ENCODE data around the gene PTPN1. TPM values are rescaled to one million over a fixed set of nuclear protein-coding genes. Genes with fewer than 3 reads are reported as not detected.
"Not testable (repeated sequence)": the region's sequence is repeated elsewhere in the genome, so short reads cannot be mapped to it uniquely, and the experiment has no call there.

PTPN1 gene
- total RNA-seq, 1 donor from 2014 or later, result 15.9 TPM

DNA sequence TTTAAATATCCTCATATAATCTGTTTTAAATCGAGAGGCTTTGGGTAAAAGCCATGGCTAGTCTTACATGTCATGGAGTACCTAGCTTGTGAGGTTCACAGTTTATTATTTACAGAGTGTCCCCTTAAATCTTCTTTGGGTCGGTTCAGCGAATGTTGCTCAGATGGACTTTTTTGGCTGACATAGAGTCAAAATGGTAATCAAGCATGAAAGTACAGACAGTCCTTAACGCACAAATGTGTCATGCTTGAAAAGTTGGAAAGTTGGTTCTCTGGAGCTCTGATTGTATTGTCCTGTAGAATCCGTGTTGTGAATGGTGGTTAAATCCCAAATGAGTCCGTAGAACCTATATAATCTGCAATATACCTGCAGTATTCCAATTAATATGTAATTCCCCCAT lies 22.0 kb downstream of the PTPN1 start:
- no peak for DNase-seq

- no peak for DNase-seq
Observed at GRCh38 chr20:50533061-50533460, 22.9 kb downstream of the PTPN1 start.

DNA sequence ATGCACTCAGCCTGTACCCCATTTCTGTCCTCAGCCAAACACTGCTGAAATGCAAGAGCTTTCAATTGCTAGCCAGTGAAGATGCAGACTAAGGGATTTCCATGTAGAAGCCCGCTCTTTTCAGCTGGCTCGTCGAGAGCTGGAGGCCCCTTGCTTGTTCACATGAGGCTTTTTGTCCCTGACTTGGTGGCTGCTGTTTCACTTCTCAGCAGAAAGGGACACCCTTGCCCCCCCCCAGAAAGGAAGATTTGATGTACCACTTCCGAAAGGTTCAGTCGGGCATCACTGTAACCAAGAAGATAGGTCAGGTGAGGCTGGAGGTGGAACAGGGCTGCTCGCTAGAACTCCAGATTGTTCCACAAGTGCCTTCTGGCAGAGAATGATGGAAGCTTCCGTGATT lies 23.3 kb downstream of the PTPN1 start:
- no peak for DNase-seq

GRCh38 chr20:50534567-50534966 lies 24.4 kb downstream of the PTPN1 start:
- DNase-seq, result no peak

DNA sequence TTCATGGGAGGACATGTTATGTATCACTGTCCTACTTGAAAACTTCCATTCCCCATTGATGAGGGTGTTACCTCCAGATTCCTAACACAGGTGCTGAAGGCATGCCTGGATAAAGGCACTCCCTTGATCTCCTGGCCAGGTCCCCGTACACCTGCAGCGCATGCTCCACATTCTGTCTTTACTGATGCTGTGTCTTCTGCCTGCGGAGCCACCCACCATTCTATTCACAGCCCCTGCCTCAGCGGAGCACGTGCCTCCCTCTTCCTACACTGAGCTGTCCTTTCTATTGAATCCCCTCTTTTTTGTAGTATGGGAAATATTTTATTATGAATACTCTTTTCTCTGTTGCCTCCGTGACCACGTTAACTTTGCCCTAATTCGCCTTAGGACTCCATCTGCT lies 25.0 kb downstream of the PTPN1 start:
- no peak for DNase-seq

- DNase-seq, result no peak
Observed at GRCh38 chr20:50536333-50536732, 26.1 kb downstream of the PTPN1 start.

DNA sequence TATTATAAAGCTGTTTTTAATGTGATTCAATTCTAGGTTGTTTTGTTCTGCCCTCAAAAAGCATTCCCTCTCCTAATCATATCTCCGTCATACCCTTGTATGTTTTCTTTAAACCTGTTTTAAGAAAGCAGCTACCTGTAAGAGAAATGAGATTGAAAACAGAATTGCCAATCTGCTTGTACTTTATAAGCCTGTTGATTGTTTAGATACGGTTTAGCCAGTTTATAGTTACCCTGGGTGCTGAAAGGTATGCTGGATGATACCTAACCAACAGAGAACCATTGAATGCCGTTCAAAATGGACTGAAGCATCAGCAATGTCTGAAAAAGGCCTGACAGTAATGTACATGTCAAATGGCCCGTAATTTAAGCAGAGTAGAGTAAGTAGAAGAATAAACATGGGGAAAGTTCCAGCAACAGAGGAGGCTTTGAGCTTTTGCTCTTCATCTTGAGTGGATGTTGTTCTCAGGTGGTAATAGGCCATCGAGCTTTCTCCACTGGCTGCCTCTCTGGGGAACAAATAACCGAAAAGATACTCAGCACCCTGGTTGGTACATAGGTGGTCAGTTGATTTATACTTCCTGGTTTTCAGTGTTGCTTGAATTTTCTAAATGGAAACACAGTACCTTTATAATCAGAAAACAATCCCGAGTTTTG lies 27.5 kb downstream of the PTPN1 start:
- DNase-seq, result no peak

DNA sequence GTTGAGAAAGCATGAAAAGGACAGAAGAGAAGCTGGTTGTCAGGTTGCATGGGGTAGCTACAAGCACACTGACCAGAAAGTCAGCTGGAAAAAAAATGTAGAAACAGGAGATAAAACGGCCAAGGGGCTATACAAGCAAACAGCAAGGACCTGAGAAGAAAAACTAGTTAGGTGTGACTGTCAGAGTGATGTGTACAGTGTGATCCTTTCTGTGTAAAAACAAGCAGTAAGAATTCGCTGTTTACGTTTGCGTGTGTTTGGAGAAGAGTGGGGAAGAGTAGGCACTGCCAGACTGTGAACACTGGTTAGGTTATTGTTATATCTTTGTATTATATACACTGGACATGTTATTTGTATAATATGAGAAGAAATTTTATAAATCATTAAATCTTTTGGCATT lies 28.1 kb downstream of the PTPN1 start:
- DNase-seq, result no peak

DNA sequence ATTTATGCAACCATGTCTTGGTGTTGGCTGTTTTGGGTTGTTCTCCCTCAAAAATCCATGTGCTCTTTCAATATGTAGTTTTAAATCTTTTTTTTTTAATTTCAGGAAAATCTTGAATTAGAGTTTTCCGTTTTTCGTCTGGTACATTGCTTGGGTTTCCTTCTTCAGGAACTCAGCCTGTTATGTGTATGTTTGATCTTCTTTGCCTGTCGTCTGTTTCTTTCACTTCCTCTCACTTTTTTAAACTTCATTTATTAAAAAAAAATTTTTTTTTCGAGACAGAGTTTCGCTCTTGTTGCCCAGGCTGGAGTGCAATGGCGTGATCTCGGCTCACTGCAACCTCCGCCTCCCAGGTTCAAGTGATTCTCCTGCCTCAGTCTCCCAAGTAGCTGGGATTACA lies 29.6 kb downstream of the PTPN1 start:
- not testable (repeated sequence) for DNase-seq

DNA sequence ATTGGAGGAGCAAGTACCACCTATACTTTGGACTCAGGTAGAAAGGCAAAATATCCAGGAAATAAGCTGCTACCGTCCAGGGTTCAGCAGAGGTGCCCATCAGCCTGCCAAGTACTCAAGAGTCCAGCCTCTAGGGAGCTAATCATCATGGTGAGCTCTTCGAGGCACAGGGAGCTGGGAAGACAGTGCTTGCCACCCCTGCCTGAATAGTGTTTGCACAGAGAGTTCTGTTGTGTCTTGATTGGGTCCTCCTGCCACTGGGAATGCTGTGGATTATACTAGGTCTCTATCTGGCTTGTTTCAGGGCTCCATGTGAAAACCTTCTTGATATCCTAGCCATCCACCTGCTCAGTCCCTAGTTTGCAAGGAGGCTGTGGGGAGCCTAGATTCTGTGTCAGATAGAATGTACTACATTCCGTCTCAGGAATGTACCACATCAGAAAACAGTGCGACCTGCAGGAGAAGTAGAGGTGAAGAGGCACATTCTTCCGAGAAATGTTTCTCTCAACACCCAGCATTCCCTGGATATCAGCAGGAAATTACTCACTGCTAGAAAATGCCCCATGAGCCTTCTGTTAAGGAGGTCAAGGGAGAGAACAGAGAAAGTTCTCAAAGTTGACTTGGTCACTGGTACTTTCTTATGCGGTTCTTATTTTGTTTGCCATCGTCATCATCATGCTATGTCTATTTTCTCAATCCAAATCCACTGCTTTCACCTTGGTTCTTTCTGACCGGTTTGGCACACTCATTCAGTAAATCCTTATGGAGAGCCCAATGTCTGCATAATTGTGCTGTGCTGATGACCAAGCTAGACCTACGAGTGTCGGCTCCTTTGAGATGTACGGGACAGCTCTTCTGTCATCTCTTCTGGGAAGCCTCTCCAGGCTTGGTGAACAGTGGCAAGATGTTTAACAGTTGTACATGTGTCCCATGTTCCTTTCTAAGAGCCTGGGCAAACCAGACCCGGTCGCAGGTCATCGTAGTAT lies 30.7 kb downstream of the PTPN1 start:
- DNase-seq, result no peak

DNA sequence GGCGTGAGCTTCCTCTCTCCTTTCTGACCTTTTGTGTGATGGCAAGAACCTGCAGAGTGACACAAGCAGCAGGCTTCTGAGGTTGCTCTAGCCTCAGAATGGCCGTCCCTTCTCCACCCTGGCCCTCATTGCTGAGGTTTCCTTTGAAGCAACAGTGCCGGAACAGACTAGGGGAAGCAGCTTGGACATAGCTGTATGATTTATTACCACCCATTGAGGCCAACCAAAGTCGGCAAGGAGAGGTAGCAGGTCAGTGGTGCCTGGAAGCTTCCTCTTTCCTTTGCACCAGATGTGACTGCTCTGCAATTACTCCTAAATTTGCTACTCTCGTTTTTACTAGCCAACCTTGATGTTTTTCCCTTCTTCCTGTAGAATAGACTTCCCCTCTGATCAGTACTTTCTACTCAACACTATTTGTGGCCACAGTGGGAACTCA lies 31.4 kb downstream of the PTPN1 start:
- DNase-seq, result no peak

GRCh38 chr20:50543326-50543725 lies 33.1 kb downstream of the PTPN1 start:
- DNase-seq, result no peak

DNA sequence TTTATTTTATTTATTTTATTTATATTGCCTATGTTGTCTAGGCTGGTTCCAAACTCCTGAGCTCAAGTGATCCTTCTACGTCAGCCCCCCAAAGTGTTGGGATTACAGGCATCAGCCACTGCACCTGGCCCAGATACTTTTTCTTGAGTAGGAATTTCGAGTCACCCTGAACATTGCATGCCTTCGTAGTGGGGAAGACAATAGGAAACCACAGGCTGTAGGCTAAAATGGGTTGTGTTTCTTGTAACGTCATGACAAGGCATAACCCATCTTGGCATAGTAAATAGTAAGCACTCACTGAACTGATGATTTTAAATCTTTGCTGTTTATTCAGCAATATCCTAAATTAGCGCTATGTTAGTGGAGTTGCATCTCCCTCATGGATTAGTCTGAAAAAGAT lies 34.9 kb downstream of the PTPN1 start:
- no peak for DNase-seq

GRCh38 chr20:50546729-50547314 lies 36.6 kb downstream of the PTPN1 start:
- DNase-seq, result no peak

- DNase-seq, result no peak
Observed at GRCh38 chr20:50547964-50548363, 37.8 kb downstream of the PTPN1 start.

GRCh38 chr20:50548396-50548795 lies 38.2 kb downstream of the PTPN1 start:
- DNase-seq, result no peak

DNA sequence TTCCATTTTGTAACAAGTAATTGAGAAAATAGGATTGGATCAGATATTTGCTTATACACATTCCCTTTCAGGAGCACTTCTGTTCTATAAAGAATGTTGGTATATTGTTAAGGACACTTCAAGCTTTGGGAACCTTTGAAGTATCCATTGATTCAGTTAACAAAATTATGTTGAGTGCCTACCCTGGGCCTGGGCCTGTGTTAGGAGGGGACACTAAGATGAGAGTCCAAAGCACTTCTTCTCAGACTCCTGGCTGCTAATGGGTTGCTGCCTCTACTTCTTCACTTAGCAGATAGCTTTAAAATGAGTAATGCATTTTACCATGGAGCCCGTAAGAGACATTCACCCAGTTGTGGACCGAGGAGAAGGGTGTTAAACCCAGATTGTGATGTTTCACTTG lies 40.3 kb downstream of the PTPN1 start:
- DNase-seq, result no peak

DNA sequence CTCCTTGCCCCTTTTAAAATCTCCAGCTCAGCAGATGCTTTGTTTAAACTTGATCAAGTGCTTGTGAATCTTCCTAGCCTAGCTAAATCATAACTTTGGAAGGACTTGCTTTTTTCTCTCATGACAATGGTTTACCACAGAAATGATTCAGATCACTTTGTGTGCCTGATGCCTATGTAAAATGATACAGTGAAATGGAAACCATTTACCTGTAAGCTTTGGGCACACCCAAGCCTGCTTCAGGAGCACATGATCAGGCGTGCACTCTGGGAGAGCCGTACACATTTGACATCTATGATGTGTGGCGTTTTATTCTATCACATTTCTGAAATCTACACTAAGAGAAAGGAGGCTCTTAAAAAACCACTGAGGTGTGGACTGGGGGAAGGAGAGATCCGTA lies 41.1 kb downstream of the PTPN1 start:
- DNase-seq, result no peak

GRCh38 chr20:50552979-50553378 lies 42.8 kb downstream of the PTPN1 start:
- no peak for DNase-seq

DNA sequence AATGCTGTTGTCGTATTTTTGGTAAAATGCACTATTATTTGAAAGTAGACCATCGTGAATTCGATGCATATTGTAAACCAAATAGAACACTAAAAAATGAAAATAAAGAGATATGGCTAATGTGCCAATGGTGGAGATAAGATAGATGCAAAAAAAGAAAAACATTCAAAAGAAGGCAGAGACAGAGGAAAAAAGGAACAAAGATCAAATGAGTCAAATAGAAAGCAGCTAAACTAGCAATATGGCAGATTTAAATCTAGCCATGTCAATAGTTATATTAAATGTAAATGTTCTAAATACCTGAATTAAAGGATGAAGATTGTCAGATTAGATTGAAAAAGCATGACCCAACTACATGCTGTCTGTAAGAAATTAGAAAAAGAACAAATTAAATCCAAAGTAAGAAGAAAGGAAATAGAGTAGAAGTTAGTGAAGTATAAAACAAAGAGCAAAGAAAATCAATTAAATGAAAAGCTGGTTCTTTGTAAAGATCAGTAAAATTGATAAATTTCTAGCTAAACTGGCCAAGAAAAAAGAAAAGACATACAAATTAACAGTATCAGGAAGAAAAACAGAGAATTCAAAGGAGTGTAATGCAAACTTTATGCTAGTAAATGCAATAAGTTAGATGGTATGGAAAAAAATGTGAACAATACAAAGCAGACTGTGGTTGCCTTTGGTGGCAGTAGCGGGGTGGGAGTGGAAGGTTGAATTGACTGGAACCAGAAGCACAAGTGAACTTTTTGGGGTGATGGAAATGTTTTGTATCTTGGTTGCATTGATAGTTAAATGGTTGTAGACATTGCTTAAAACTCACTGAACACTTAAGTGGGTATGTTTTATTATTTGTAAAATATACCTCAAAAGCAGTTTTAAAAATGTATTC lies 44.8 kb downstream of the PTPN1 start:
- DNase-seq, result no peak

DNA sequence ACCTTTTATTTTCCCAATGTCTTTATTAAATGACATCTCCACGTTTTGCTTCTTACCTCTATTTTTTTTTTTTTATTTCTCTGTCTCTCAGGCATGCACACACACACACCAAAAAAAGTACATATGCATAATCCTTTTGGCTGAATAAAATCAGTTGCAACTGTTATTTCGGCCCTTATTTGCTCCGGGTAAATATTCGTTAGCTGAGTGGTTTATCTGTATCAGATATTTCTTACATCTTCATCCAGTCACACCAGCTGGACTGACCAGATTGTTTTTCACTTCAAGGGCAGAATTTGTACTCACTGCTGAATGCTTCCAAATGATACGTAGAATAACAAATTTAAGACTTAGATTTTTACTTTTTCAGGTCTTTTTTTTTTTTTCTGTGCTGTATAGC lies 45.5 kb downstream of the PTPN1 start:
- no peak for DNase-seq

DNA sequence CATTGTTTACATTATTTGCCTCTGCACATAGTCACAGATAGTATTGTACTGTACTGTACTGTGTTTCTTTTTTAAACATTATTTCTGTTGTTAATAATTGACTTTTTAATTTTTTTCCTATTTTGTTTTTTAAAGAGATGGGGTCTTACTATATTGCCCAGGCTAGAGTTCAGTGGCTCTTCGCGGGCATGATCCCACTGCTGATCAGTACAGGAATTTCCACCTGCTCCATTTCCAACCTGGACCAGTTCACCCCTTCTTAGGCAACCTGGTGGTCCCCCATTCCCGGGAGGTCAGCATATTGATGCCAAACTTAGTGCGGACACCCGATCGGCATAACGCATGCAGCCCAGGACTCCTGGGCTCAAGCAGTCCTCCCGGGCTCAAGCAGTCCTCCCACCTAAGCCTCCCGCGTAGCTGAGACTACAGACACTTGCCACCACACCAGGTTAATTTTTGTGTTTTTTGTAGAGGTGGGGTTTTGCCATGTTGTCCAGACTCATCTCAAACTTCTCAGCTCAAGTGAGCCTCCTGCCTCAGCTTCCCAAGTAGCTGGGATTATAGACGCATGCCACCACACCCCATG lies 47.5 kb downstream of the PTPN1 start:
- no peak for DNase-seq
